NCI-H1436 treated with DMSO at 0.1 percent for 48 hours (cell line): ENCODE results near the gene RGS17.
"Not testable (repeated sequence)": the region's sequence is repeated elsewhere in the genome, so short reads cannot be mapped to it uniquely, and the experiment has no call there.

ENCODE experiments used
- DNase-seq: peaks from one replicate; lab custom pipeline; 2025; lab: John Stamatoyannopoulos, UW

The RGS17 gene

GRCh38 chr6:153123801-153124200 lies 7.3 kb downstream of the RGS17 start:
- DNase-seq: no peak

GRCh38 chr6:153121311-153121710 lies 9.8 kb downstream of the RGS17 start:
- no peak for DNase-seq

GRCh38 chr6:153117986-153118879 lies 12.8 kb downstream of the RGS17 start:
- no peak for DNase-seq

GRCh38 chr6:153111082-153111481 lies 20.0 kb downstream of the RGS17 start:
- DNase-seq: not testable (repeated sequence)

GRCh38 chr6:153110612-153111011 lies 20.5 kb downstream of the RGS17 start:
- not testable (repeated sequence) for DNase-seq

GRCh38 chr6:153108315-153108714 lies 22.8 kb downstream of the RGS17 start:
- no peak for DNase-seq

- DNase-seq: no peak
These were observed 25.1 kb downstream of the RGS17 start for GRCh38 chr6:153106021-153106420.

GRCh38 chr6:153104220-153104619 lies 26.9 kb downstream of the RGS17 start:
- DNase-seq: no peak

- no peak for DNase-seq
These were observed 27.8 kb downstream of the RGS17 start for GRCh38 chr6:153103319-153103655.

- no peak for DNase-seq
These were observed 28.3 kb downstream of the RGS17 start for GRCh38 chr6:153102605-153103318.

- no peak for DNase-seq
These were observed 29.6 kb downstream of the RGS17 start for GRCh38 chr6:153101461-153101860.

GRCh38 chr6:153099636-153100035 lies 31.4 kb downstream of the RGS17 start:
- DNase-seq: no peak

- DNase-seq: no peak
These were observed 34.3 kb downstream of the RGS17 start for GRCh38 chr6:153096792-153097191.

- no peak for DNase-seq
These were observed 35.1 kb downstream of the RGS17 start for GRCh38 chr6:153096031-153096430.

GRCh38 chr6:153092082-153093013 lies 38.7 kb downstream of the RGS17 start:
- no peak for DNase-seq

- no peak for DNase-seq
These were observed 40.7 kb downstream of the RGS17 start for GRCh38 chr6:153090241-153090930.

- no peak for DNase-seq
These were observed 42.3 kb downstream of the RGS17 start for GRCh38 chr6:153088796-153089195.

- no peak for DNase-seq
These were observed 43.6 kb downstream of the RGS17 start for GRCh38 chr6:153087436-153087835.

GRCh38 chr6:153086225-153086990 lies 44.7 kb downstream of the RGS17 start:
- no peak for DNase-seq

- DNase-seq: no peak
These were observed 45.8 kb downstream of the RGS17 start for GRCh38 chr6:153085239-153085638.

GRCh38 chr6:153084393-153084792 lies 46.7 kb downstream of the RGS17 start:
- no peak for DNase-seq
